Neural cell (in vitro differentiated cells): ENCODE data around the gene RASAL2. TPM values are rescaled to one million over a fixed set of nuclear protein-coding genes. Genes with fewer than 3 reads are reported as not detected.

Experiments used
- H2AFZ ChIP-seq: fragments of 200-600, 300-800 bp; sonication (generic), shearing (Covaris generic); 2 replicates; pipeline ENCODE4 v1.6.0; 2014; ENCODE audit warnings: low read depth, mild to moderate bottlenecking, antibody characterized with exemption, low read length, moderate library complexity
- H3F3A ChIP-seq: fragments of 200-600 bp; shearing (Covaris generic); 2 replicates; pipeline ENCODE4 v1.6.1; 2016; ENCODE audit warnings: mild to moderate bottlenecking, moderate library complexity, mixed read lengths, antibody characterized with exemption, low read length; ENCODE audit not compliant: insufficient read depth, poor library complexity, severe bottlenecking
- H3K27ac ChIP-seq: fragments of 200-600, 300-800 bp; sonication (generic), shearing (Covaris generic); 2 replicates; pipeline ENCODE4 v1.5.1; 2014; ENCODE audit warnings: mild to moderate bottlenecking, low read length, moderate library complexity
- H3K27me3 ChIP-seq: fragments of 300-800, 200-600 bp; sonication (generic), shearing (Covaris generic); 2 replicates; pipeline ENCODE4 v1.6.0; 2014; ENCODE audit warnings: mild to moderate bottlenecking, low read depth, low read length, moderate library complexity; ENCODE audit not compliant: insufficient read depth
- H3K36me3 ChIP-seq: fragments of 300-800, 200-600 bp; sonication (generic), shearing (Covaris generic); 2 replicates; pipeline ENCODE4 v1.5.1; 2014; ENCODE audit warnings: mild to moderate bottlenecking, antibody characterized with exemption, low read length, moderate library complexity; ENCODE audit not compliant: insufficient read depth
- H3K4me2 ChIP-seq: fragments of 300-800, 200-600 bp; sonication (generic), shearing (Covaris generic); 2 replicates; pipeline ENCODE4 v1.6.0; 2014; ENCODE audit warnings: mild to moderate bottlenecking, low read length
- H3K4me3 ChIP-seq: fragments of 300-800, 200-600 bp; sonication (generic), shearing (Covaris generic); 2 replicates; pipeline ENCODE4 v1.5.1; 2014; ENCODE audit warnings: mild to moderate bottlenecking, low read length, moderate library complexity
- H3K79me2 ChIP-seq: fragments of 200-600 bp; shearing (Covaris generic); replicated peaks from 2 replicates; pipeline ENCODE4 v1.6.0; 2014; ENCODE audit warnings: mild to moderate bottlenecking, low read length, moderate library complexity; ENCODE audit not compliant: insufficient read depth
- H3K9ac ChIP-seq: fragments of 300-800, 200-600 bp; sonication (generic), shearing (Covaris generic); 2 replicates; pipeline ENCODE4 v1.6.1; 2016; ENCODE audit warnings: mild to moderate bottlenecking, low read length, mixed read lengths
- H3K9me2 ChIP-seq: fragments of 200-600 bp; shearing (Covaris generic); 2 replicates; pipeline ENCODE4 v1.6.1; 2016; ENCODE audit warnings: mild to moderate bottlenecking, low read length, mixed read lengths; ENCODE audit not compliant: insufficient read depth
- H3K9me3 ChIP-seq: fragments of 200-600, 300-800 bp; sonication (generic), shearing (Covaris generic); 2 replicates; pipeline ENCODE4 v1.6.1; 2016; ENCODE audit warnings: mild to moderate bottlenecking, mixed run types, low read length, moderate library complexity, mixed read lengths
- H4K20me1 ChIP-seq: fragments of 200-600 bp; shearing (Covaris generic); 2 replicates; pipeline ENCODE4 v1.6.1; 2016; ENCODE audit warnings: mild to moderate bottlenecking, mixed run types; ENCODE audit not compliant: insufficient read depth
- CTCF ChIP-seq: fragments of 450-650 bp; IDR thresholded peaks from 2 replicates; pipeline ENCODE4 v1.5.1; 2014; ENCODE audit warnings: antibody characterized with exemption, mild to moderate bottlenecking, moderate library complexity; ENCODE audit not compliant: poor library complexity, severe bottlenecking
- EP300 ChIP-seq: fragments of 450-650 bp; conservative IDR thresholded peaks from 2 replicates; pipeline ENCODE4 v1.6.1; 2014; ENCODE audit warnings: antibody characterized with exemption, mild to moderate bottlenecking, moderate library complexity; ENCODE audit not compliant: poor library complexity, severe bottlenecking
- EZH2 ChIP-seq: fragments of 200-600, 300-800 bp; shearing (Covaris generic), sonication (generic); IDR thresholded peaks from 2 replicates; pipeline ENCODE4 v1.6.1; 2014; ENCODE audit warnings: antibody characterized with exemption, low read length, borderline replicate concordance, mild to moderate bottlenecking; ENCODE audit not compliant: insufficient read depth, poor library complexity, severe bottlenecking
- MXI1 ChIP-seq: fragments of 450-650 bp; conservative IDR thresholded peaks from 2 replicates; pipeline ENCODE4 v1.6.1; 2014; ENCODE audit warnings: antibody characterized with exemption, mild to moderate bottlenecking; ENCODE audit not compliant: poor library complexity, severe bottlenecking
- POLR2AphosphoS5 ChIP-seq: IDR thresholded peaks from 2 replicates; pipeline ENCODE4 v1.6.1; 2012
- RAD21 ChIP-seq: fragments of 450-650 bp; conservative IDR thresholded peaks from 2 replicates; pipeline ENCODE4 v1.6.1; 2014; ENCODE audit warnings: antibody characterized with exemption, mild to moderate bottlenecking, moderate library complexity
- REST ChIP-seq: IDR thresholded peaks from 2 replicates; pipeline ENCODE4 v1.6.1; 2012; ENCODE audit warnings: borderline replicate concordance
- SMC3 ChIP-seq: fragments of 450-650 bp; conservative IDR thresholded peaks from 2 replicates; pipeline ENCODE4 v1.6.1; 2014; ENCODE audit warnings: antibody characterized with exemption, mild to moderate bottlenecking, moderate library complexity; ENCODE audit not compliant: poor library complexity
- TAF1 ChIP-seq: IDR thresholded peaks from 2 replicates; pipeline ENCODE4 v1.6.1; 2012; ENCODE audit warnings: low read depth
- polyA plus RNA-seq: library from polyadenylated mRNA; depleted of rRNA; stranded (reverse); fragments of >200 nt; gene quantifications from 2 replicates; pipeline ENCODE4 v1.2.3, GENCODE V29; 2014

The RASAL2 gene
- polyA plus RNA-seq, 1 donor from 2014 or later: 73.3 TPM

- Histone ChIP-seq H3K79me2 (peaks cover 5% of the 10 kb centered on the region), H2AFZ (no peak overlapping the region), H3F3A (no peaks in the 10 kb centered on the region), H3K27me3 (no peaks in the 10 kb centered on the region), H3K9ac (no peak overlapping the region), H3K9me2 (no peaks in the 10 kb centered on the region), H3K4me2 (no peak overlapping the region), H3K9me3 (no peaks in the 10 kb centered on the region), H3K27ac (no peak overlapping the region), H3K36me3 (no peaks in the 10 kb centered on the region), H3K4me3 (no peak overlapping the region), H4K20me1 (no peaks in the 10 kb centered on the region)
- TF ChIP-seq TAF1 (no peak), EZH2 (no peak), RAD21 (no peak), SMC3 (no peak), REST (no peak), EP300 (no peak), MXI1 (no peak)
These were observed 237.1 kb downstream of the RASAL2 start for GRCh38 chr1:178330848-178331497.

GRCh38 chr1:178335426-178335825 lies 241.5 kb downstream of the RASAL2 start:
- Histone ChIP-seq H3K79me2 (no peaks in the 10 kb centered on the region), H3K27ac (no peak overlapping the region), H3F3A (no peaks in the 10 kb centered on the region), H4K20me1 (no peaks in the 10 kb centered on the region), H2AFZ (no peak overlapping the region), H3K36me3 (no peaks in the 10 kb centered on the region), H3K9me2 (no peaks in the 10 kb centered on the region), H3K27me3 (no peaks in the 10 kb centered on the region), H3K4me3 (no peak overlapping the region), H3K9ac (no peak overlapping the region), H3K4me2 (no peak overlapping the region), H3K9me3 (no peaks in the 10 kb centered on the region)
- no peak for TF ChIP-seq RAD21
- no peak for TF ChIP-seq CTCF
- TF ChIP-seq REST: no peak
- no peak for TF ChIP-seq SMC3
- no peak for TF ChIP-seq MXI1
- no peak for TF ChIP-seq EZH2
- no peak for TF ChIP-seq TAF1
- TF ChIP-seq EP300: no peak
- no peak for TF ChIP-seq POLR2AphosphoS5
